ENCODE measurements around the gene DNAH7.

Gene DNAH7

DNA sequence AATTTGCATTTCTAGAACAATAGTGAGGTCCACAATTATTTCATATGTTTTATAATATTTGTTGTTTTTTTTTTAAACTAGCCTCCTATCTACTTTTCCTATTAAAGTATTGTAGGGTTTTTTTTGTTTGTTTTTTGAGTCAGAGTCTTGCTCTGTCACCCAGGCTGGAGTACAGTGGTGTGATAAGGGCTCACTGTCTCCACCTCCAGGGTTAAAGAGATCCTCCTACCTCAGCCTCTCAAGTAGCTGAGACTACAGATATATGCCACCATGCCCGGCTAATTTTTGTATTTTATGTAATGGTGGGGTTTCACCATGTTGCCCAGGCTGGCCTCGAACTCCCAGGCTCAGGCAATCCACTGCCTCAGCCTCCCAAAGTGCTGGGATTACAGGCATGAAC lies 289.1 kb downstream of the DNAH7 start:
- no peak for DNase-seq (ENCODE audit: low spot score)
- Histone ChIP-seq H3K4me3 (no peak overlapping the region), H3K27ac (no peak overlapping the region)
- TF ChIP-seq, protein P1, sequence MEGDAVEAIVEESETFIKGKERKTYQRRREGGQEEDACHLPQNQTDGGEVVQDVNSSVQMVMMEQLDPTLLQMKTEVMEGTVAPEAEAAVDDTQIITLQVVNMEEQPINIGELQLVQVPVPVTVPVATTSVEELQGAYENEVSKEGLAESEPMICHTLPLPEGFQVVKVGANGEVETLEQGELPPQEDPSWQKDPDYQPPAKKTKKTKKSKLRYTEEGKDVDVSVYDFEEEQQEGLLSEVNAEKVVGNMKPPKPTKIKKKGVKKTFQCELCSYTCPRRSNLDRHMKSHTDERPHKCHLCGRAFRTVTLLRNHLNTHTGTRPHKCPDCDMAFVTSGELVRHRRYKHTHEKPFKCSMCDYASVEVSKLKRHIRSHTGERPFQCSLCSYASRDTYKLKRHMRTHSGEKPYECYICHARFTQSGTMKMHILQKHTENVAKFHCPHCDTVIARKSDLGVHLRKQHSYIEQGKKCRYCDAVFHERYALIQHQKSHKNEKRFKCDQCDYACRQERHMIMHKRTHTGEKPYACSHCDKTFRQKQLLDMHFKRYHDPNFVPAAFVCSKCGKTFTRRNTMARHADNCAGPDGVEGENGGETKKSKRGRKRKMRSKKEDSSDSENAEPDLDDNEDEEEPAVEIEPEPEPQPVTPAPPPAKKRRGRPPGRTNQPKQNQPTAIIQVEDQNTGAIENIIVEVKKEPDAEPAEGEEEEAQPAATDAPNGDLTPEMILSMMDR (IDR thresholded peaks at IDR 0.05): no peak

DNA sequence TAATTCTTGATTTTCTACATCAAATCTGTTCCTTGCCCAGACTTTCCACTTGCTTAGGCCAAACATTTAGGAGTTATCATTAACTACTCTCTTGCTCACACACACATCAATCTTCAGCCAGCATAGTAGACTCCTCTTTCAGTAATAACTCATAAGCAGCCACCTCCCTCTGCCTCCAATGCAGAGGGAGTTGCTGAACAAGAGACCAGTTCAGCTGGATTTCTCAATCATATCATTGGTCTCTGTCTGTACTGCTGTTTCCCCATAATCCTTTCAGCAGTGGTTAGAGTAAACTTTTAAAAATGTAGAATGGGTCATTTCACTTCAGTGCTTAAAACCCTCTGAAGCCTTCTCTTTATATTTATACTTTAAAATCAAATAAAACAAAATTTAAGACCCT lies 298.7 kb downstream of the DNAH7 start:
- Histone ChIP-seq H3K4me3 (no peak overlapping the region), H3K27ac (no peak overlapping the region)
- TF ChIP-seq, protein P1 (IDR thresholded peaks at IDR 0.05): no peak
- no peak for DNase-seq (ENCODE audit: low spot score)

DNA sequence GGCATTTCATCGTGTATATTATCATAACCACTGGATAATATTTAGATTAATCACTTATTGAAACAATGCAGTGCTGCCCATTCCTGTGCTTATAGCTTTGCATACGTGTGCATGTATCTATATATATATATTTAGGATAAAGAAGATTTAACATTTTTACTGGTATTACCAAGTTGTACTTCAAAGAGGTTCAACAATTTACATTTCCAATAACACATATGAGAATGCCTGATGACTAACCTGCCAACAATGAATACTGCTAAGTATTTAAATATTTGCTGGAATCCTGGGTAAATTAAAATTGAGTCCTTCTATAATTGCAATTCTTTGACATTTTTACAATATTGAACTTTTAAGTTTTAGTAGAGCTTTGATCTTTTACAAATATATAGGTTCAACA lies 300.2 kb downstream of the DNAH7 start:
- Histone ChIP-seq H3K27ac (no peak overlapping the region), H3K4me3 (no peak overlapping the region)
- no peak for DNase-seq (ENCODE audit: low spot score)
- TF ChIP-seq, protein P1 (IDR thresholded peaks at IDR 0.05): no peak

DNA sequence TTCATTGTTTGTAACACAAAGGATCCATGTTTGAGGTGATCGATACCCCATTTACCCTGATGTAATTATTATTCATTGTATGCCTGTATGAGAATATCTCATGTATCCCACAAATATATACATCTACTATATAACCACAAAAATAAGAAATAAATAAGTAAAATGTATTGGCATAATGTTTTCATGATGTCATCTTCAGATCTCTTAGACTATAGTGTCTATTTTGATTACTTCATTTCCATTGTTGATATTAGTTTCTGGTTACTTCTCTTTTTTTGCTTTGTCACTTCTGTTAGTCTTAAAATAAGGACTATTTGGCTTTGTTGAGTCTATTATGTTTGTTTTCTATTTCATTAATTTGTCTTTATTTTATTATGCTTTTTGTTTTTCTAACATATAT lies 301.9 kb downstream of the DNAH7 start:
- Histone ChIP-seq H3K4me3 (no peak overlapping the region), H3K27ac (no peak overlapping the region)
- TF ChIP-seq, protein P1 (IDR thresholded peaks at IDR 0.05): no peak
- DNase-seq (ENCODE audit: low spot score): no peak

DNA sequence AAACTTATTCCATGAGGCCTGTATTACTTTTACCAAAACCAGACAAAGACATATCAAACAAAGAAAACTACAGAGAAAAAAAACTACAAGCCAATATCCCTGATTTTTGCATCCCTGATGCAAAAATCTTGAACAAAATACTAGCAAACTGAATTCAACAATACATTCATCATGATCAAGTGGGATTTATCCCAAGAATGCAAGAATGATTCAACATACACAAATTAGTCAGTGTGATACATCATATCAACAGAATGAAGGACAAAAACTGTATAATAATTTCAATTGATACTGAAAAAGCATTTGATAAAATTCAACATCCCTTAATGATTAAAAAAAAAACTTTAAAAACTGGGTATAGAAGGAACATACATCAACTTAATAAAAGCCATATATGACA lies 304.8 kb downstream of the DNAH7 start:
- TF ChIP-seq, protein P1 (IDR thresholded peaks at IDR 0.05): no peak
- no peak for DNase-seq (ENCODE audit: low spot score)
- H3K4me3 ChIP-seq: no peak overlapping the region

DNA sequence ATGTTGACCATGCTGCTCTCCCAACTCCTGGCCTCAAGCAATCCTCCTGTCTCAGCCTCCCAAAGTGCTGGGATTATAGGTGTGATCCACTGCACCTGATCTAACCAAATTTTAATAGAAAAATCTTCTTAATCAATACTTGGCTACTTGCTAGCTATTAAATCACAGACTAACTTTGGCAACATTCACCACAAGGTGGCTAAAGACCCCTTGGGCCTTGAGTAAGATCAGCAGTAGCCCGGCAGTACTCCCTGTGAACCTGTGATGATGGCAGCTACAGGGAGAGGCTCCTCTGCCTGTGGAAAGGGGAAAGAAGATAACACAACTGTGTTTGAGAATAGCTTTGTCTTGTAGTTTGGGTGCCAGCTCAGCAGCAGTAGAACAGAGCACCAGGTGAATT lies 308.8 kb downstream of the DNAH7 start:
- no peak for DNase-seq (ENCODE audit: low spot score)
- Histone ChIP-seq H3K27ac (no peak overlapping the region), H3K4me3 (no peak overlapping the region)
- TF ChIP-seq, protein P1 (IDR thresholded peaks at IDR 0.05): no peak

More for the DNA sequence above, 304.8 kb downstream of the DNAH7 start:
- H3K27ac ChIP-seq: no peak overlapping the region

DNA sequence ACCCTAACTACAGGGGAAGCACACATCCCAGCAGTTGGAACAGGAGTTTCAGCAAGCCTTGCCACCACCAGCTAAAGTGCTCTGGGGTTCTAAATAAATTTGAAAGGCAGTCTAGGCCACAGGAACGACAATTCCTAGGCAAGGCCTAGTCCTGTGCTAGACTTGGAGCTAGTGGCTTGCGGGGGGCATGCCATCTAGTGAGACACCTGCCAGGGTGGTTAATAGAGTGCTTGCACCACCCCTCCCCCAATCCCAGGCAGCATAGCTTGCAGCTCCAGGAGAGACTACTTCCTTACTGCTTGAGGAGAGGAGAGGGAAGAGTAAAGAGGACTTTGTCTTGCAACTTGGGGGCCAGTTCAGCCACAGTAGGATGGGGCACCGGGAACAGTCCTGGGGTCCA lies 309.8 kb downstream of the DNAH7 start:
- H3K27ac ChIP-seq: no peak overlapping the region
- DNase-seq (ENCODE audit: low spot score): no peak
- TF ChIP-seq, protein P1 (IDR thresholded peaks at IDR 0.05): no peak
- no peak overlapping the region for H3K4me3 ChIP-seq

Data from coronary artery (tissue), 2 donors.